ENCODE measurements around the gene BMP2K. TPM values are rescaled to one million over a fixed set of nuclear protein-coding genes. Genes with fewer than 3 reads are reported as not detected.
A peak's percentile ranks its signal among the peaks of the same experiment; 100 is the strongest.

BMP2K gene
- total RNA-seq, 1 donor from 2014 or later, result 33.3 TPM

DNA sequence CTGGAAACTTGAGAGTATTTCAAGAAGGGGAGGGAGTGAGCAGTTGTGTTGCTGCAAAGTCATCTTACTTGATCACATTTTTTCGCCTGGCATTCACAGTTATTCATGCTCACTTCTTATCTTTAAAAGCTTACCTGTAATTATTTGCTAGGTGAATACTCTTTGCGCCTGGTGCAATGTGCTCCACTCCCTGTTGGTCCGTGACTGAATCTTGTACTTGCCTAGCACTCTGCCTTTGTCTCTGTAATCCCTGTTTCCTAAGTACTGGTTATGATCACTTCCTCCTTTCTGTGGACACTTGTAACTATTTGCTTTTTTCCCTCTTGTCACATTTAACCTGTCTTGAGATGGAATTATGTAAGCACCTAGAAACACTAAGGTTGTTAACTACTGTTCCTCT, 5.8 kb downstream of the BMP2K start:
- Mint-ChIP-seq H3K9me3 (ENCODE audit: unreplicated experiment) (no peaks in the 10 kb centered on the region), H3K4me3 (ENCODE audit: unreplicated experiment) (no peak overlapping the region), H3K27me3 (ENCODE audit: low read depth, unreplicated experiment) (no peaks in the 10 kb centered on the region), H3K27ac (ENCODE audit: unreplicated experiment) (no peak overlapping the region), H3K4me1 (ENCODE audit: low read depth, unreplicated experiment) (peaks cover 16% of the 10 kb centered on the region), H3K36me3 (ENCODE audit: low read depth, unreplicated experiment) (no peaks in the 10 kb centered on the region)
- TF ChIP-seq, protein P1, sequence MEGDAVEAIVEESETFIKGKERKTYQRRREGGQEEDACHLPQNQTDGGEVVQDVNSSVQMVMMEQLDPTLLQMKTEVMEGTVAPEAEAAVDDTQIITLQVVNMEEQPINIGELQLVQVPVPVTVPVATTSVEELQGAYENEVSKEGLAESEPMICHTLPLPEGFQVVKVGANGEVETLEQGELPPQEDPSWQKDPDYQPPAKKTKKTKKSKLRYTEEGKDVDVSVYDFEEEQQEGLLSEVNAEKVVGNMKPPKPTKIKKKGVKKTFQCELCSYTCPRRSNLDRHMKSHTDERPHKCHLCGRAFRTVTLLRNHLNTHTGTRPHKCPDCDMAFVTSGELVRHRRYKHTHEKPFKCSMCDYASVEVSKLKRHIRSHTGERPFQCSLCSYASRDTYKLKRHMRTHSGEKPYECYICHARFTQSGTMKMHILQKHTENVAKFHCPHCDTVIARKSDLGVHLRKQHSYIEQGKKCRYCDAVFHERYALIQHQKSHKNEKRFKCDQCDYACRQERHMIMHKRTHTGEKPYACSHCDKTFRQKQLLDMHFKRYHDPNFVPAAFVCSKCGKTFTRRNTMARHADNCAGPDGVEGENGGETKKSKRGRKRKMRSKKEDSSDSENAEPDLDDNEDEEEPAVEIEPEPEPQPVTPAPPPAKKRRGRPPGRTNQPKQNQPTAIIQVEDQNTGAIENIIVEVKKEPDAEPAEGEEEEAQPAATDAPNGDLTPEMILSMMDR (IDR thresholded peaks at IDR 0.05; ENCODE audit: insufficient read depth, low read depth, low read length), result no peak
- no peak for TF ChIP-seq EZH2 (IDR thresholded peaks at IDR 0.05; ENCODE audit: insufficient read depth, low read length)
- Histone ChIP-seq H3K27me3 (ENCODE audit: insufficient read depth, low read length) (no peaks in the 10 kb centered on the region), H2AFZ (ENCODE audit: low read depth, low read length) (no peak overlapping the region), H3K4me2 (ENCODE audit: low read length) (no peak overlapping the region), H3K4me1 (ENCODE audit: insufficient read depth, low read length) (peaks cover 18% of the 10 kb centered on the region), H3K36me3 (ENCODE audit: insufficient read depth, low read length) (no peaks in the 10 kb centered on the region), H3K79me2 (ENCODE audit: insufficient read depth, low read length) (peaks cover 91% of the 10 kb centered on the region), H3K4me3 (ENCODE audit: insufficient read depth, low read depth, low read length) (no peak overlapping the region), H3K9me3 (ENCODE audit: insufficient read depth, low read depth, low read length) (no peaks in the 10 kb centered on the region), H3K27ac (ENCODE audit: low read depth, low read length) (no peak overlapping the region), H3K9ac (ENCODE audit: low read length) (no peak overlapping the region), H4K20me1 (ENCODE audit: insufficient read depth, low read length) (peaks cover 39% of the 10 kb centered on the region)
- DNase-seq (ENCODE audit: low read depth) (no peak), FAIRE-seq (no peak)

DNA sequence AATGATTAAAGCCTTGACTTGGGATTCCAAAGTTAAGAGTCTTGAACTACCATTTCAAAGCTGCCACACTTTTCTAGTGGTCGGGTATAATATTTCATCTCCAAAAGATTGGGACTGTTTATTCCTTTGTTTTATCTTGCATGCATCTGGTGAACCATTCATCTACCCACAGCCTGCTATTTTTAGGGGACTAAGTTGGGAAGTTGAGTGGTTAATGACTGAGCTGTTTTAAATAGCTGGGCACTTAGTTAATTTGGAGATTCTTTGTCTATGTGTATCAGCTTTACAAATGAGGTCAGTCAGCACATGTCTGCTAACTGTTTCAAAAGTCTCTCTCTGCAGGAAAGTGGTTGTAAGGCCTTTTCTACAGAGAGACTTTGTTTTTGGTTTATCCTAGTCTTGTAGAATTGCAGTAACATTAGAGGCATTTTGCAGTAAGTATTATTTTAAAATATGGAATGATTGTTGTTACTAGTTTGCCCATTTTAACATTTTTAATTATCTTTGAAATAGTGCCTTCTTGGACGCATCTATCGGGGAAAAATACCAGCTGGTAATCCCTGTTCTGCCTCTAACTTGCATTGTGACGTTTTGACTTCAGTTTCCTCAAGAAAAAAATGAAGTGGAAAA, 8.2 kb downstream of the BMP2K start:
- H3K9ac ChIP-seq (ENCODE audit: low read length), result no peak overlapping the region
- no peaks in the 10 kb centered on the region for H3K9me3 ChIP-seq (ENCODE audit: insufficient read depth, low read depth, low read length)
- no peaks in the 10 kb centered on the region for H3K9me3 Mint-ChIP-seq (ENCODE audit: unreplicated experiment)
- no peak overlapping the region for H2AFZ ChIP-seq (ENCODE audit: low read depth, low read length)
- H3K36me3 Mint-ChIP-seq (ENCODE audit: low read depth, unreplicated experiment), result no peaks in the 10 kb centered on the region
- H3K4me1 Mint-ChIP-seq (ENCODE audit: low read depth, unreplicated experiment), result peaks cover 27% of the 10 kb centered on the region
- FAIRE-seq, result peak; percentile 94
- H3K79me2 ChIP-seq (ENCODE audit: insufficient read depth, low read length), result peaks cover 91% of the 10 kb centered on the region
- peak overlapping the region; percentile 63 for H3K27ac Mint-ChIP-seq (ENCODE audit: unreplicated experiment)
- no peak overlapping the region for H3K4me3 Mint-ChIP-seq (ENCODE audit: unreplicated experiment)
- no peaks in the 10 kb centered on the region for H3K27me3 Mint-ChIP-seq (ENCODE audit: low read depth, unreplicated experiment)
- no peaks in the 10 kb centered on the region for H3K27me3 ChIP-seq (ENCODE audit: insufficient read depth, low read length)
- peak overlapping the region; percentile 55 for H3K27ac ChIP-seq (ENCODE audit: low read depth, low read length)
- no peak overlapping the region for H3K4me3 ChIP-seq (ENCODE audit: insufficient read depth, low read depth, low read length)
- no peaks in the 10 kb centered on the region for H3K36me3 ChIP-seq (ENCODE audit: insufficient read depth, low read length)
- H3K4me1 ChIP-seq (ENCODE audit: insufficient read depth, low read length), result peaks cover 15% of the 10 kb centered on the region
- peak; percentile 95 for DNase-seq (ENCODE audit: low read depth)
- peak overlapping the region; percentile 58 for H3K4me2 ChIP-seq (ENCODE audit: low read length)
- H4K20me1 ChIP-seq (ENCODE audit: insufficient read depth, low read length), result peaks cover 35% of the 10 kb centered on the region
- TF ChIP-seq EZH2 (IDR thresholded peaks at IDR 0.05; ENCODE audit: insufficient read depth, low read length), result no peak
- TF ChIP-seq, protein P1 (IDR thresholded peaks at IDR 0.05; ENCODE audit: insufficient read depth, low read depth, low read length), result no peak

DNA sequence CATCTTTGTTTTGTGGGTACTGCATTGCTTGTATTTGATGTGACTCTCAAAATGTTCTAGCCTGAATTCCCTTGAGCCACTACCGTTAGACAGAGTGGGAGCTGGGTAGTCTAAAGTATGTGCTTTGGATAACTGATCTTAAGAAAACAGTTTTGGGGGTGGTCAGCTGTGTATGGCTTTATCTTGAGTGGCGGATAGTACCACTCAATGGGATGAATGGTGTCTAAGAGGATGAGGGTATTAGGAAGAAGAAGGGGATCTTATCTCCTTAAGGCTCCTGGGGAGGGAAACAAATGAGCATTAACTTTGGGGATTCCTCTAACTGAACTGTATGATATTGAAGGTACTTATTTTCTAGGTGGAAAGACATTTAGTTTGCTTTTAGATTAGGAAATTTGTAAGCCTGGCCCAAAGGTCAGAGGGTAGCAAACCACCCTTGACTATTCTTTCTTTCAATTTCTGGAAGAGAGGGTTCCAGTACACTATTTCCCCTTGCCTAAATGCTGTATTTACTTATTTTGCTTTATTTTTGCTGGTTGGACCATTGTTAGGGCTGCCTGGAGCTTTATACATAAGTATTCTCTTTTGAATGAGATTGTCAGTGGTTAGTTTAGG, 11.3 kb downstream of the BMP2K start:
- FAIRE-seq, result no peak
- Mint-ChIP-seq H3K36me3 (ENCODE audit: low read depth, unreplicated experiment) (no peaks in the 10 kb centered on the region), H3K27me3 (ENCODE audit: low read depth, unreplicated experiment) (no peaks in the 10 kb centered on the region), H3K4me3 (ENCODE audit: unreplicated experiment) (no peak overlapping the region), H3K9me3 (ENCODE audit: unreplicated experiment) (no peaks in the 10 kb centered on the region), H3K27ac (ENCODE audit: unreplicated experiment) (peak overlapping the region; percentile 4), H3K4me1 (ENCODE audit: low read depth, unreplicated experiment) (peaks cover 27% of the 10 kb centered on the region)
- TF ChIP-seq, protein P1 (IDR thresholded peaks at IDR 0.05; ENCODE audit: insufficient read depth, low read depth, low read length), result no peak
- TF ChIP-seq EZH2 (IDR thresholded peaks at IDR 0.05; ENCODE audit: insufficient read depth, low read length), result no peak
- peaks cover 15% of the 10 kb centered on the region for H3K4me1 ChIP-seq (ENCODE audit: insufficient read depth, low read length)
- peaks cover 12% of the 10 kb centered on the region for H4K20me1 ChIP-seq (ENCODE audit: insufficient read depth, low read length)
- no peaks in the 10 kb centered on the region for H3K27me3 ChIP-seq (ENCODE audit: insufficient read depth, low read length)
- H3K79me2 ChIP-seq (ENCODE audit: insufficient read depth, low read length), result peaks cover 91% of the 10 kb centered on the region
- H3K4me2 ChIP-seq (ENCODE audit: low read length), result no peak overlapping the region
- H3K9me3 ChIP-seq (ENCODE audit: insufficient read depth, low read depth, low read length), result no peaks in the 10 kb centered on the region
- H3K4me3 ChIP-seq (ENCODE audit: insufficient read depth, low read depth, low read length), result no peak overlapping the region
- no peak overlapping the region for H3K27ac ChIP-seq (ENCODE audit: low read depth, low read length)
- no peaks in the 10 kb centered on the region for H3K36me3 ChIP-seq (ENCODE audit: insufficient read depth, low read length)
- H3K9ac ChIP-seq (ENCODE audit: low read length), result no peak overlapping the region
- DNase-seq (ENCODE audit: low read depth), result no peak
- no peak overlapping the region for H2AFZ ChIP-seq (ENCODE audit: low read depth, low read length)
